ENCODE measurements around the gene SLC13A2. TPM values are rescaled to one million over a fixed set of nuclear protein-coding genes. Genes with fewer than 3 reads are reported as not detected.

The SLC13A2 gene
- total RNA-seq, 1 experiment from 2014 or later: not detected

DNA sequence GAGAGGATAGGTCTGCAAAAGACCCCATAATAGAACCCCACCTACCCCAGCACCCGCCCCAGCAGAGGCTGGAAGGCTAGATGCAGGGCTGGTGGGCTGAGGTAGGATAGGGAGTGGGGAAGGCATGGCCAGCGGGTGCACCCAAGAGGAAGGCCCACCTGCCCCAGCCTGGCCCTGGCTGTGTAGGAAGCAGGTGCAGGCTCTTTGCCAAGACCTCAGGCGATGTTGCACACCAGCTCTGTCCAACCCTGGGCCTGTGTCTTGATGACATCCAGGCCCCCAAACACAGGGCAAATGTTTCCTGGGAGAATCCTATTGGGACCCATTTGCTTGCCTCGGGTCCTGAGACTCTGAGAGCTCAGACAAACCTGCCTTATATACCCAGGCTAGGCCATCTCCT lies 66.8 kb downstream of the SLC13A2 start (continued):
- no peak for TF ChIP-seq CTCF (IDR thresholded peaks at IDR 0.05 in 2 of 3, conservative IDR thresholded peaks at IDR 0.05 in 1 of 3; ENCODE audit: borderline replicate concordance in 1 of 3, insufficient read depth in 1 of 3, low read depth in 2 of 3, low read length in 2 of 3)
- TF ChIP-seq ZBTB33 (IDR thresholded peaks at IDR 0.05; ENCODE audit: extremely low read depth, insufficient replicate concordance, low read length): no peak
- no peak for TF ChIP-seq FOSL1 (IDR thresholded peaks at IDR 0.05; ENCODE audit: low read depth)
- TF ChIP-seq EZH2 (IDR thresholded peaks at IDR 0.05): no peak
- TF ChIP-seq POLR2AphosphoS5 (IDR thresholded peaks at IDR 0.05; ENCODE audit: low read depth, low read length): no peak
- TF ChIP-seq CBX3 (IDR thresholded peaks at IDR 0.05; ENCODE audit: low read depth): no peak
- no peak for TF ChIP-seq ELF1 (IDR thresholded peaks at IDR 0.05; ENCODE audit: borderline replicate concordance, low read depth)

DNA sequence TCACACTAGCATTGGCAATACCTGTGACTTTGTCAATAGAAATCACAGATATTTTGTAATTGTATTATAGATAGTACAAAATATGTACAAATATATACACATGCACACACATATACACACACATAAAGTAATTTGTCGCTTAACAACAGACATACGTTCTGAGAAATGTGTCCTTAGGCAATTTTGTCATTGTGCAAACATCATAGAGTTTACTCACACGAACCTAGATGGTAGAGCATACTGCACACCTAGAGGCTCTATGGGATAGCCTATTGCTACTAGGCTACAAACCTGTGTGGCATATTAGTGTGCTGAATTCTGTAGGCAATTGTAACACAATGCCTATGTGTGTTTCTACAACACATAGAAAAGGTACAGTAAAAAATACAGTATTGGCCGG lies 68.0 kb downstream of the SLC13A2 start:
- no peak for ATAC-seq
- Histone ChIP-seq H3K9me3 (ENCODE audit: control insufficient read depth in 1 of 2, insufficient read depth in 1 of 2, low read depth in 1 of 2, low read length in 2 of 2) (no peaks in the 10 kb centered on the region), H3K79me2 (ENCODE audit: insufficient read depth, low read length) (no peaks in the 10 kb centered on the region), H3K27me3 (ENCODE audit: insufficient read depth, low read length) (no peaks in the 10 kb centered on the region), H3K4me2 (ENCODE audit: low read length) (no peak overlapping the region), H3K36me3 (ENCODE audit: control insufficient read depth in 1 of 2, insufficient read depth in 2 of 2, low read length in 2 of 2) (no peaks in the 10 kb centered on the region), H4K20me1 (ENCODE audit: insufficient read depth) (no peaks in the 10 kb centered on the region), H3K4me1 (ENCODE audit: control insufficient read depth in 1 of 2, insufficient read depth in 2 of 2, low read length in 2 of 2) (peaks cover 0 to 6% of the 10 kb centered on the region in 2 experiments; a peak in 1 of 4 replicates), H2AFZ (ENCODE audit: low read depth, low read length, poor library complexity, severe bottlenecking) (no peak overlapping the region), H3K4me3 (replicated peaks in 1 of 2; ENCODE audit: low read depth in 1 of 2, low read length in 2 of 2) (no peak overlapping the region), H3K9ac (ENCODE audit: low read length) (no peak overlapping the region), H3K9me2 (ENCODE audit: insufficient read depth) (no peaks in the 10 kb centered on the region), H3K27ac (ENCODE audit: low read depth, low read length) (no peak overlapping the region)
- ChIA-PET POLR2A (no interaction called here), CTCF (interaction anchor here (1.2 kb wide), 1 partner anchor 45 kb away, joined by 5 read pairs; no protein-coding TSS in a partner anchor), RAD21 (ENCODE audit: low non-redundant PET in 1 of 2, low total read pairs in 2 of 2, uncharacterized antibody in 2 of 2, unreplicated experiment in 2 of 2) (interaction anchor here in 1 of 2 experiments (0.8 kb wide), 1 partner anchor 48 kb away, joined by 3 read pairs; no protein-coding TSS in a partner anchor)
- intact Hi-C loops (cut with micrococcal nuclease): no loop called here
- no TSS peak for BruUV-seq (replicated peaks)
- TF ChIP-seq SIN3A (IDR thresholded peaks at IDR 0.05; ENCODE audit: low read depth): no peak
- no peak for TF ChIP-seq ZNF274 (IDR thresholded peaks at IDR 0.05; ENCODE audit: low read depth, low read length)
- TF ChIP-seq CEBPB (IDR thresholded peaks at IDR 0.05; ENCODE audit: low read depth): no peak
- TF ChIP-seq FOSL1 (IDR thresholded peaks at IDR 0.05; ENCODE audit: low read depth): no peak
- TF ChIP-seq, protein P1, sequence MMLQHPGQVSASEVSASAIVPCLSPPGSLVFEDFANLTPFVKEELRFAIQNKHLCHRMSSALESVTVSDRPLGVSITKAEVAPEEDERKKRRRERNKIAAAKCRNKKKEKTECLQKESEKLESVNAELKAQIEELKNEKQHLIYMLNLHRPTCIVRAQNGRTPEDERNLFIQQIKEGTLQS (IDR thresholded peaks at IDR 0.05): no peak
- TF ChIP-seq ZBTB33 (IDR thresholded peaks at IDR 0.05; ENCODE audit: extremely low read depth, insufficient replicate concordance, low read length): no peak
- no peak for TF ChIP-seq CBX3 (IDR thresholded peaks at IDR 0.05; ENCODE audit: low read depth)
- no peak for DNase-seq (ENCODE audit: low read depth, low spot score)

Measured in HCT116 (cell line).